GM18907 (cell line): ENCODE results near the gene DPM1.

Experiments
- ATAC-seq: cut with Tn5 transposase; IDR thresholded peaks from one replicate; pipeline ENCODE4 v1.9.1; 2021; ENCODE audit warnings: mild to moderate bottlenecking, moderate library complexity; ENCODE audit not compliant: unreplicated experiment

Gene DPM1

DNA sequence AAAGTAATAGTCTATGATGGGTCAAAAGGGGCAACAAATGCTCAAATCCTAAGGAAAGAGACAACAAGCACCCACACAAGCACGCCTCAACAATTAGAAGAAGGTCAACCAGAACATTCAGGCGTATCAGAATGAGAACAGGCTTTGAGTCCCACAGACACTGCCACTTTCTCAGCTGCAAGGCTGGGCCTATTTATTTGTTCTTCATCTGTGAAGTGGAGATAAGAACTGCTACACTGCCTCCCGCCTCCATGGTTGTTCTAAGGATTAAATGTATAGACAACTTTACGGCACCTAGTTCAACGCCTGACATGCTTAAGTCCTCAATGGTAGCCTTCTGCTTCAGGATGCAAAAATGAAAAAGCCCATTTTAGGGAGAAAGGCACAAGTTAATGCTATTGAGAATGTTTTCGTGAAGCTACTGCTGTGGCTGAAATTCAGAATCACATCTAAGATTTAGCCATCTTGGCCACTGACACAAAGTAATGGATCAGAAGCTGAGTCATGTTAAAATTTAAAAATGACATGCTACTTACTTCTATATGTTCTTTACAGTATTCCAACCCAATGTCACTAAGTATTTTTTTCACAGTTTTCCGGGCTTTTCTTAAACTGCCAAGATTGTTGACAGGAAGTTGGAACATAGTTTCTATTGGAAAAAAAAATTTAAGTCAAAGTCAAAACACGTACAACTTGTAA is 54.8 kb downstream of the DPM1 start:
- ATAC-seq, result no peak

DNA sequence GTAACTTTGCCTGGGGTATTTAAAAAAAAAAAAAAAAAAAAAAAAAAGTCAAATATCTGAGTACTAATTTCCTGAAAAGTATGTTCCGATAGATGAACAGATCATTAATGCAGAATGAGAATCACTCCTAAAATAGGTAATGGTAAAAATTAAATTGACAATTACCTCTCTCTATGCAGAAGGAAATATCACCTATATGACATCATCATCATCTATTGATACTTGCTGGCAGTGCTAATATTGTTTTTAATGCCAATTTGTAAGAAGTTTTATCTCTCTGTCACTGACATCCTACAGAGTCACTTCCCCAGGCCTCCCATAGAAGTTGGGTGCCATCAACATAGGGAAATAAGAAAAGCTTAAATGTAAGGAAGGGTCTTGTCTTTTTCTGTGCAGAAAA is 57.0 kb downstream of the DPM1 start:
- no peak for ATAC-seq

DNA sequence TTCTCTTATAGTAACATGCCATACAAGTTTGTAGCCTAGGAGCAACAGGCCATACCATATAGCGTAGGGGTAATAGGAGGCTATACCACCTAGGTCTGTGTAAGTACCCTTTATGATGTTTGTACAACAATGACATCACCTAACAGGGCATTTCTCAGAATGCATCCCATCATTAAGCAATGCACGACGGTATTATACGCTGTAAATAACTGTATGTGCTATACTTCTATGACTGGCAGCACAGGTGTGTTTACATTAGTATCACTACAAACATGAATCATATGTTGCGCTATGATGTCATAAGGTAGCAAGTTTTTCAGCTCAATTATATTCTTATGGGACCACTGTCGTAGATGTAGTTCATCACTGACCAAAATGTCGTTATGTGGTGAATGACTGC is 58.1 kb downstream of the DPM1 start:
- no peak for ATAC-seq

DNA sequence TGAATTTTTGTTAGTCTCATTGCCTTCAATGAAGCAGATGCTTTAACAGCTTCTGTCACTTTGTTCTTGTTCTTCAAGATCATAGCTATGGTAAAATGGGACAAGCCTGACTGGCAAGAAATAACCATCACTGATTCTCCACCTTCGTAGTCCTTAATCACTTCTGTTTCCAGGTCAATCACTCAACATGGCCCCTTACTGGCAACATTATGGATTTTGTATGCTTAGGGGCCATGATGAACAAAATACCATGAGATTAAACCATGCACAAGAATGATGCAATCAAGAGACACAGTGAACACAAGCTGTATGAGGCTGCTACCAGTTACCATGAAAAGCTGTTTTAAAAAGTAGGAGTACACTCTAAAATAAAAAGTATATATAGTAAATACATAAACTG is 59.9 kb downstream of the DPM1 start:
- ATAC-seq, result no peak

DNA sequence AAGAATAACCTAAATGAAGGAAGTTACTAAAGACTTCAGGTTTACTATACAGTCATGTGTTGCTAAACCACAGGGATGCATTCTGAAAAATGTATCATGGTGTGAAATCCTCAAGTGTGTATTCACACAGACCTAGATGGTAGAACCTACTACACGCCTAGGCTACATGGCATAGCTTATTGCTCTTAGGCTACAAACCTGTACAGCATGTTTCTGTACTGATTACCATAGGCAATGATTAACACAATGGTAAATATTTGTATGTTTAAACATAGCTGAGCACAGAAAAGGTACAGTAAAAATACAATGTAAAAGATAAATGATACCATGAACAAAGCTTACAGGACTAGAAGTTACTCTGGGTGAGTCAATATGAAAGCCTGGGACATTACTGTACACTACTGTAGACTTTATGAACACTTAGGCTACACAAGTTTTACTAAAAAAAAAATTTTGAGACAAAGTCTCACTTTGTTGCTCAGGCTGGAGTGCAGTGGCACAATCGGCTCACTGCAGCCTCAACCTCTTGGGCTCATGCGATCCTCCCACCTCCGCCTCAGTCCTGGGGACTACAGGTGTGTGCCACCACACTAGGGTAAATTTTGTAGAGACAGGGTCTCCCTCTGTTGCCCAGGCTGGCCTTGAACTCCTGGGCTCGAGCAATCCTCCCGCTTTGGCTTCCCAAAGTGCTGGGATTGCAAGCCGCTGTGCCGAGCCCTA is 63.1 kb downstream of the DPM1 start:
- no peak for ATAC-seq

DNA sequence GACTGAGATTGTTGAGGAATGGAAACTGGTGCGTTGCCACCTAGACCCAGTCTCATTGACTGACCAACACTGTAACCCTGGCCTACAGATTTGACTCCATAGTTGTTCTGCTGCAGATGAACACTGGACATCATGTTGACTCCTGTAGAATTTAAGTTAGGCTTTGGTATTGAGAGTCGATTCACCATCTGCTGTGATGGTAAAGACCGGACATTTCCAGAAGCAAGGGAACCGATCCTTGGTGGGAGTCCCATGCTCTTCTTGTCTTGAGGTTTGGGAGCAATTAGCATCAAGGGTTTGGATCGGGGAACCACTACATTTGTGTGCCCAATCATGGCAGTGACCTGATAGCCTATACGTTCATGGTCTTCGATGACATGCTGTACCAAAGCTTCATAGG is 64.7 kb downstream of the DPM1 start:
- no peak for ATAC-seq

DNA sequence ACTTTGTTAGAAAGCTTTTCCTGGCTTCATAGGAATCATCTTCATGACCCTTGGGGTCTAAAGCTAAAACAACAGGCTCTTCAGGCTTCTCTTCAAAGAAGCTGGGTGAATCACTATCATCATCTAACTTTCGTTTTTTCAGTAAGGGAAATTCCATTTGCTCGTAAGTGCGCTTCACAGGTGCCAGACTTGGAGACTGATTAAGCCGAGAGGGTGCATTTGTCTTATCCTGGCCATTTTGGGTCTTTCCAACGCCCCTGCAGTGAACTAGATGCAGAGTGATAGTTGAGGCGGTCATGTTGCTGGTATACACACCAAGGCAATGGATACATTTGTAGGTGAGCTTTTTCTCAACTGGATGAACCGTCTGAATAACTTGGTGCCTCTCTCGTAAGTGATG is 65.9 kb downstream of the DPM1 start:
- peak; percentile 40 for ATAC-seq

DNA sequence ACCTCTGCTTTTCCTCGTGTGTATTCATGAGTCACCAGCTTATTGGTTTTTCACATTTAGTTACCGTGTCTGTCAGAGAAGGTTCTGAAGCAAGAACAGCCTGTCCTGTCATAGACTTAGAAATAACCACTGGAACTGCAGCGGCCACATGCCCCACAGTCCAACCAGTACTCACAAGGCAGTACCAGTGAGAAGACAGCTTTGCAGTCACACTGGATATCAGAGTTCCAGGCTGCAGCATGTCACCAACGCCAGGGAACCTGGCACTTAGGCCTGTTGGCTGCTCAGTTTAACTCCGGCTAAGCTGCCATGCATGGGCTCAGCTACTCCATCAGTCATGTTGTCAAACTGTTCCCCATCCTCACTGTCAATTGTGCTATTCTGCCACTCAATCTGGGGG is 67.2 kb downstream of the DPM1 start:
- no peak for ATAC-seq

DNA sequence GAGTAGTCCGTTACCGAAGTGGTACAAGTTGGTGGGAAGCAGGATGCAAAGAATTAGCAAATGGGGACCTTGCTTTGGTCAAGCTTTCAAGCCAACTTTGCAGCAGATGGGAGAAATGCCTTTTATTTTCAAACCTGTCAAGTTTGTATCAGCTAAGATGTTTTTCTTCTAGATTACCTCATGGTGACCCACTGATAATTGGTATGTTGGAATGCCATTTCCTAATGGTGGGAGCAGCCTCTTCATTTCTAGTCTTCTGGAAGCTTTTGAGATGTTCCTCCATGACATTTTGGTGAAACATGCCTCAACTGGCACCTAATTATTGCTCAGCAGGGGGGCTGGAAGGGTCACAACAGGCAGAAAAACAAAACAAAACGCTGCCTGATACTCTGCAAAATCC is 70.8 kb downstream of the DPM1 start:
- no peak for ATAC-seq

DNA sequence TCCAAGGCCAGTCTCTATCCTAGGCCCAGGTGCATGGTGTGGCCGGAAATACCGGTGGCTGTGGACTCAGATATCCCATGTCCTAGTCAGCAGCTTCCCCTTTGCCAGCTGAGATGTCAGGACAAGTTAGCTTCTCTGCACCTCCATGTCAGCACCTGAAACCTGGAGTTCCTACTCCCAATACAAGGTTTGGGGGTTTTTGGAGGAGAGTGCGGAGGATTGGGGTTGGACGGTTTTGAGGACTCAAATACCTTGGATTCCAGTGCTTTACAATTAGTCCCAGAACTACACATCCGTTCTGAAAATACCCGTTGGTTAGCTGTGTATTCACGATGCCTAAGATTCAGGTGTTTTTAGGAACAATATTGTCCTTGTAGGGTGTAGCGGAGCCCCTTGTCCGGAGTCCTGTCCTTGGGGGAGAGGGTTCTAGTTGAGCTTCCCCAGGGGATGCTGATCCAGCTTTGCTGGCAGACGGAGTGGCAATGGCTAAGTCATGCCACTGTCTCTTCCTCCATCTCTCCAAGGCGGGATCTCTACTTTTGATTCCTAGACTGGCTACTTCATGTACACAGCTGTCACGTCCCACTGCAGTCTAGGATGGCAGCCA is 72.0 kb downstream of the DPM1 start:
- ATAC-seq, result no peak

DNA sequence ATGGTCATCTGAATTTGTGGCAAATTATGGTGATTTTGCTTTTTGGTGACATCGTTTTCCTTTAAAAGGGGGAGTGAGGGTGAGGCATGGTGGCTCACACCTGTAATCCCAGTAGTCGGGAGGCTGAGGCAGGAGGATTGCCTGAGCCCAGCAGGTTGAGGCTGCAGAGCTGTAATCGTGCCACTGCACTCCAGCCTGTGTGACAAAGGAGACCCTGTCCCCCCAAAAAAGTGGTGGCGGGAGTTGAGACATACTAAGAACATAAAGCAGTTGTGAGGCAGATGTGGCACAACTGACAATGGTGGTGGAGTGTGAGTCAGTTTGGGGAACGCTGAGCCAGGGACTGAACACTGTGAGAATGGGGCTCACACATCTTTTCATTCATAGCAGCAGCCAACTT is 72.6 kb downstream of the DPM1 start:
- ATAC-seq, result no peak

DNA sequence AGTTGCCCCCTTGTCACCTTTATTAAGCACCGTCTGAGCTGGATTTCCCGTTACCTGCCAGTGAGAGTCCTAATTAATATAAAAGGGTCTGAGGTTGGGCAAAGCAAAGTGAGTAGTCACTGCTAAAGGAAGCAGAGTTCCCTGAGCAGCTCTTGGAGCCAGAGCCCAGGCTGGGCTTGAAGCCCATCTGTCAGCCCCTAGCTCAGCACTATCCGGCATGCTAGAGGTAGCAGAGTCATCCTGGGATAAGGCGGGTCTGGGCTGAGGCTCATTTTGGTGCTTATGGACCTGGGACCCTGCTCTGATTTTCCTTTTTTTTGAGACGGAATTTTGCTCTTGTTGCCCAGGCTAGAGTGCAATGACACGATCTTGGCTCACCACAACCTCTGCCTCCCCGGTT is 73.3 kb downstream of the DPM1 start:
- no peak for ATAC-seq
